Tongue (tissue), 2 donors: Measurements from ENCODE around the gene MAML1. TPM values are rescaled to one million over a fixed set of nuclear protein-coding genes. Genes with fewer than 3 reads are reported as not detected.

Source experiments
- DNase-seq: peaks from one replicate; pipeline ENCODE4 v3.0.0-alpha.2; 2015
- total RNA-seq: library from RNA; depleted of rRNA; stranded (reverse); fragments of >200 nt; gene quantifications from one replicate; pipeline ENCODE4 v1.2.3, GENCODE V29; 2014

Gene MAML1
- total RNA-seq, 1 donor from 2014 or later, result 19.6 TPM

GRCh38 chr5:179795049-179795862 is 62.6 kb downstream of the MAML1 start:
- DNase-seq, result peak; percentile 30

GRCh38 chr5:179795863-179796833 is 63.5 kb downstream of the MAML1 start:
- peak; percentile 86 for DNase-seq

GRCh38 chr5:179796877-179797608 is 64.4 kb downstream of the MAML1 start:
- no peak for DNase-seq

GRCh38 chr5:179797741-179798140 is 65.1 kb downstream of the MAML1 start:
- DNase-seq, result no peak

- DNase-seq, result no peak
These were observed 65.6 kb downstream of the MAML1 start for GRCh38 chr5:179798144-179798770.

GRCh38 chr5:179798771-179799643 is 66.4 kb downstream of the MAML1 start:
- no peak for DNase-seq

GRCh38 chr5:179799644-179799973 is 67.0 kb downstream of the MAML1 start:
- no peak for DNase-seq

- no peak for DNase-seq
These were observed 67.6 kb downstream of the MAML1 start for GRCh38 chr5:179800071-179800695.

- no peak for DNase-seq
These were observed 68.1 kb downstream of the MAML1 start for GRCh38 chr5:179800696-179801201.

GRCh38 chr5:179801304-179802206 is 68.9 kb downstream of the MAML1 start:
- peak; percentile 77 for DNase-seq

- no peak for DNase-seq
These were observed 69.7 kb downstream of the MAML1 start for GRCh38 chr5:179802207-179802883.

- no peak for DNase-seq
These were observed 70.4 kb downstream of the MAML1 start for GRCh38 chr5:179802950-179803562.

- DNase-seq, result no peak
These were observed 71.3 kb downstream of the MAML1 start for GRCh38 chr5:179803651-179804554.

- no peak for DNase-seq
These were observed 71.9 kb downstream of the MAML1 start for GRCh38 chr5:179804555-179804947.

GRCh38 chr5:179805070-179805528 is 72.5 kb downstream of the MAML1 start:
- no peak for DNase-seq

- peak; percentile 44 for DNase-seq
These were observed 73.1 kb downstream of the MAML1 start for GRCh38 chr5:179805529-179806249.
